HTERT RPE-1 (cell line): ENCODE results near the gene MCM5.
"Not testable (repeated sequence)": the region's sequence is repeated elsewhere in the genome, so short reads cannot be mapped to it uniquely, and the experiment has no call there.

Source experiments
- in situ Hi-C: fragments of 300-500 bp; cut with MboI; formaldehyde crosslinking; loops from 4 replicates; pipeline ENCODE4 v1.14.3; 2020; ENCODE audit warnings: low sequenced_read_pairs

MCM5 gene

DNA sequence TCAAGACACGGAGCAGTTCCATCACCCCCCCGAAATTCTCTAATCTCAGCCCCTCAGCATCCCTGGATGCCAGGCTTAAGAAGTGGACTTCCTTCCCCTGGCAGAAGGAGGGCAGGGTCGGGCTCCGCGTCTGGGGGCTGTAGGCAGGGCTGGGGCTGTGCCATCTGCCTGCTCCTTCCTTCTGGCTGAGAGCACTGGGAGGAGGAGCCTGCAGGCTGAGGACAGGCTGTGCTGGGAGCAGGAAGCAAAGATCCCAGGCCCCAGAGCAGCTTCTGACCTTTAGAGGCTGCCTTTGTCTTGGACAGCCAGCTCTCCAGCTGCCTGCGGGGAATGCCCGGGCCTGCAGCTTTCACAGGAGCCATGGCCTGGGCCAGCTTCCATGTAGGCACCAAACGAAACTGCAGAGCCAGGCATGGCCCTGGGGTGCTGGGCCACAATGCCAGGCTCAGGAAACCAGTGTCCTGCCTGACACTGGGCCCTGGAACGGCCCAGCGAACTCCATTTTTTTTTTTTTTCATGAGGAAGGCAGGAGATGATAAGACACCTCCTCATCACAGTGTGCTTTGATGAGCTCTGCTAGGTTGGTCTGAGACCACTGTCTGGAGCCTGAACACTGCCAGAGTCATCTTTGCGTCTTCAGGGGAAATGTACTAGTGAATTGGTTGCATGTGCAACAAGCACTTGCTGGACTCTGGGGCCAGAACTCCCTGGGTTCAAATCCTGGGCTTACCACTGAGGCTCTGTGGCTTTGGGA, 67.9 kb downstream of the MCM5 start:
- in situ Hi-C loops, result no loop called here

DNA sequence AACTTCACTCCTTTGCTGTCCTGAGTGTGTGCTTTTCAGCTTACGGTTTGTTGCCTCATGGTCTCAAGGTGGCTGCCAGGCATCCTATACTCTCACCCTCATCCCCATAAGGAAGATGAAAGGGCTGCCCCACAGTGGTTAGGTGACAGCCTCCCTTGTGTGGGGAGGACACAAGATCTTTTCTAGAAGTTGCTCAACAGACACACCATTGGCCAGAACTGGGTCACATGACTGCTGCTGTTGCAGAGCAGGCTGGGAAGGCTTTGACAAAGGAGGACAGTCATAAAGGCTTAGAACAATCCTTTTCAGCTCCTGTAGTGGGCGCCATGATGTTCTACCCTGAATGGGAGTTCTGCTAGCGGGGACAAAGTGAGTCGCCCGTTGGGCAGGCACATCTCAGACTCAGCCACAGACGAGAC, 71.0 kb downstream of the MCM5 start:
- in situ Hi-C loops, result no loop called here

DNA sequence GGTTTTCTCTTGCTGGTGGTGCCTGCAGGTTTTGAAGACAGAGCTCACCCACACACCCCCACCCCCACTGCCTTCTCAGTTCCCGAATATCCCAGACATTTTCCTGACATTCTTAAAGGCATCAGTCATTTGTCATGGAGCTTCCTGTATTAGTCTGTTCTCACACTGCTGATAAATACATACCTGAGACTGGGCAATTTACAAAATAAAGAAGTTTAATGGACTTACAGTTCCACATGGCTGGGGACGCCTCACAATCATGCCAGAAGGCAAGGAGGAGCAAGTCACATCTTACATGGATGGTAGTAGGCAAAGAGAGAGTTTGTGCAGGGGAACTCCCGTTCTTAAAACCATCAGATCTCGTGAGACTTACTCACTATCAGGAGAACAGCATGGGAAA, 71.6 kb downstream of the MCM5 start:
- in situ Hi-C loops, result not testable (repeated sequence)

DNA sequence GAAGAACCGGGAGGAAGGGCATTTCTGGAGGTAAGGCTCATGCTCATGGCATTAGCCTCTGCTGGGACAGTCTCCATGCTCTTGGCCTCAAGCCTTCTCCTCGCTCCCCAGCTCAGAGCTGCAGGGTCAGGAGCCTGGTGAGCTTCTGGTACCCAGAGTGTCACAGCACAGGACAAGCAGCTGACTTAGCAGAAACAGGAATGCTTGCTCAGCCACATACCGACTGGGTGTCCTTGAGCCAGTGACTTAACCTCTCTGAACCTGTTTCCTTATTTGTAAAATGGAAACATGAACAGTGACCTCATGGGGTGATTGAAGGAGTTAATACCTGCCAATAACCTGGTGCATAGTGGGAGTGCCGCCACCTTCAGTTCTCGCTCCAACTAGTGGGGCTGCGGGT, 72.5 kb downstream of the MCM5 start:
- in situ Hi-C loops, result no loop called here

DNA sequence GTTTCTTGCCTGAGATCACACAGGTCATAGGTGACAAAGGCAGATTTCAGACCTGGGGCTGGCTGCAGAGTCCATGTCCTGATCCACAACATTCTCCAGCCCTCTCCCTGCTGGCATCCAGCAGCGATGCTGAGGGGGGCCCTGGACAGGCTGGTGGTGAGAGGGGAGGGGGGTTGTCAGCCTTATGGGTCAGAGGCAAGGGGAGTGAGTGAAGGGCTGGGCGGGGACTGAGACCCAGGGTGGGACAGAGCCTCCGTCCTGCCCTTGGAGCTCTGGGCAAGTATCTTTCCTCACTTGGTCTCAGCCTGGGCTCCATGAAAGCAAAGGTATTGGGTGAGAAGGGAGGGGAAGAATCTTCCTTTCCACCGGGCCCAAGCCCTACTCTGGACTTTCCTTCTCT, 74.0 kb downstream of the MCM5 start:
- in situ Hi-C loops, result no loop called here
